Caco-2 (cell line): ENCODE measurements around the gene CENPX. TPM values are rescaled to one million over a fixed set of nuclear protein-coding genes. Genes with fewer than 3 reads are reported as not detected.

ENCODE experiments used
- Bru-seq: library from RNA; stranded (reverse); fragments of 400-500 nt; gene quantifications from one replicate; lab custom pipeline; 2021; lab: Mats Ljungman, UMichigan
- BruChase-seq, 2 experiments: library from RNA; stranded (reverse); fragments of 400-500 nt; gene quantifications; one replicate each; lab custom pipeline; 2021; lab: Mats Ljungman, UMichigan
- BruUV-seq: library from RNA; stranded (reverse); fragments of 400-500 nt; replicated peaks from 2 replicates; lab custom pipeline; 2021; lab: Mats Ljungman, UMichigan
- CTCF ChIA-PET: fragments of 300-600 bp; sonication (Branson Sonifier 250); formaldehyde crosslinking; loops from one replicate; lab custom pipeline; 2022; ENCODE audit warnings: antibody characterized with exemption; lab: Charles Lee
- POLR2A ChIA-PET: fragments of 300-600 bp; sonication (Branson Sonifier 250); formaldehyde crosslinking; loops from one replicate; lab custom pipeline; 2022; ENCODE audit warnings: antibody characterized with exemption; lab: Charles Lee
- DNase-seq, 2 experiments: peaks; one replicate each; pipeline versions ENCODE4 v3.0.0 to v3.0.0-alpha.2; 2020 to 2022
- H3K27me3 ChIP-seq: replicated peaks from 2 replicates; pipeline ENCODE4 v1.6.0; 2011; ENCODE audit warnings: low read length; ENCODE audit not compliant: control insufficient read depth, insufficient read depth
- H3K36me3 ChIP-seq: 2 replicates; pipeline ENCODE4 v1.5.1; 2011; ENCODE audit warnings: low read length; ENCODE audit not compliant: control insufficient read depth, insufficient read depth
- H3K4me1 ChIP-seq: fragments of 250-450 bp; sonication (Bioruptor Pico); 2 replicates; pipeline ENCODE4 v1.5.1; 2020; ENCODE audit warnings: mild to moderate bottlenecking
- H3K4me3 ChIP-seq: 2 replicates; pipeline ENCODE4 v1.5.1; 2011; ENCODE audit warnings: low read depth, mild to moderate bottlenecking, control low read depth, low read length
- H3K9me3 ChIP-seq: fragments of 250-450 bp; sonication (Bioruptor Pico); 2 replicates; pipeline ENCODE4 v1.5.1; 2020; ENCODE audit warnings: mild to moderate bottlenecking, moderate library complexity
- H3K27ac Mint-ChIP-seq: one replicate; pipeline ENCODE4 v1.8.0; 2022; ENCODE audit warnings: mixed read lengths; ENCODE audit not compliant: unreplicated experiment
- H3K27me3 Mint-ChIP-seq: one replicate; pipeline ENCODE4 v1.8.0; 2022; ENCODE audit warnings: mixed read lengths; ENCODE audit not compliant: insufficient read depth, unreplicated experiment
- H3K36me3 Mint-ChIP-seq: one replicate; pipeline ENCODE4 v1.8.0; 2022; ENCODE audit warnings: mild to moderate bottlenecking, mixed read lengths; ENCODE audit not compliant: insufficient read depth, unreplicated experiment
- H3K4me1 Mint-ChIP-seq: one replicate; pipeline ENCODE4 v1.8.0; 2022; ENCODE audit warnings: low read depth, mixed read lengths; ENCODE audit not compliant: unreplicated experiment
- H3K4me3 Mint-ChIP-seq: one replicate; pipeline ENCODE4 v1.8.0; 2022; ENCODE audit warnings: mild to moderate bottlenecking, moderate library complexity, mixed read lengths; ENCODE audit not compliant: unreplicated experiment
- H3K9me3 Mint-ChIP-seq: one replicate; pipeline ENCODE4 v1.8.0; 2022; ENCODE audit warnings: mixed read lengths; ENCODE audit not compliant: unreplicated experiment
- intact Hi-C: fragments of 100-400 bp; cut with micrococcal nuclease; formaldehyde crosslinking; loops from one replicate; pipeline ENCODE4 v1.10.0; 2022; ENCODE audit not compliant: unreplicated experiment
- long read RNA-seq: library from polyadenylated mRNA; stranded (forward); transcript quantifications from one replicate; pipeline ENCODE4 v2.0.0, GENCODE V29; 2022
- total RNA-seq: library from RNA; stranded (reverse); gene quantifications from 2 replicates; pipeline ENCODE4 v1.2.3, GENCODE V29; 2022
- TF ChIP-seq, protein P1 (sequence below), 2 experiments: fragments of 200-600 bp in 1 of 2; IDR thresholded peaks; 1 replicate in 1 of 2; 2 replicates in 1 of 2; pipeline versions ENCODE4 v1.5.1 to v1.8.0; 2011 to 2022; ENCODE audit warnings: antibody characterized with exemption in 1 of 2, control low read depth in 1 of 2, inconsistent platforms in 1 of 2, low read depth in 1 of 2, low read length in 1 of 2, mild to moderate bottlenecking in 1 of 2, moderate library complexity in 1 of 2; ENCODE audit not compliant: insufficient read depth in 1 of 2, severe bottlenecking in 1 of 2, unreplicated experiment in 1 of 2

CENPX gene
- 85.3 and 94.9 TPM in 2 replicates for total RNA-seq
- Bru-seq, nascent RNA = percentile 65 among the genes with signal in this experiment
- percentile 71 among the genes with signal in this experiment for BruChase-seq, experiment 1, labeled RNA remaining after a 2-hour chase
- BruChase-seq, experiment 2, labeled RNA remaining after a 6-hour chase = percentile 82 among the genes with signal in this experiment
- long read RNA-seq, transcript CENPX-208 (5 exons, 799 nt) = minor isoform, 11 of 249 reads
- long read RNA-seq, transcript CENPX-201 (4 exons, 751 nt) = major isoform, 109 of 249 reads
- long read RNA-seq, transcript CENPX-205 (4 exons, 752 nt) = minor isoform, 12 of 249 reads
- long read RNA-seq, transcript CENPX-202 (5 exons, 805 nt) = minor isoform, 49 of 249 reads
- long read RNA-seq, partial matches to known transcripts = 40 of 249 reads
- long read RNA-seq, other reads (novel, unspliced or antisense) = 11 of 249 reads

- no peak for DNase-seq
- Mint-ChIP-seq H3K27ac (peak within 1 kb of the TSS; percentile 59), H3K4me1 (peaks cover 6% of the 10 kb centered on the region), H3K9me3 (no peaks in the 10 kb centered on the region), H3K4me3 (peak within 1 kb of the TSS; percentile 83), H3K36me3 (peaks cover 64% of the 10 kb centered on the region), H3K27me3 (no peaks in the 10 kb centered on the region)
- peaks cover 15% of the 10 kb centered on the region for H3K4me1 ChIP-seq
- peak within 1 kb of the TSS; percentile 85 for H3K4me3 ChIP-seq
- no peaks in the 10 kb centered on the region for H3K27me3 ChIP-seq
- CTCF ChIA-PET = interaction anchor here (0.7 to 5.0 kb wide), 13 partner anchors 8 to 183 kb away, joined by 3 to 92 read pairs (median 6); partner anchors contain the start of genes DCXR, NOTUM and RAC3
- H3K36me3 ChIP-seq = no peaks in the 10 kb centered on the region; the same call in none of the 2 replicates
- POLR2A ChIA-PET = interaction anchor here (0.6 to 2.9 kb wide), 12 partner anchors 9 to 96 kb away, joined by 3 to 51 read pairs (median 8); partner anchors contain the start of genes DCXR, FASN, GPS1 and MAFG
- TF ChIP-seq, protein P1, sequence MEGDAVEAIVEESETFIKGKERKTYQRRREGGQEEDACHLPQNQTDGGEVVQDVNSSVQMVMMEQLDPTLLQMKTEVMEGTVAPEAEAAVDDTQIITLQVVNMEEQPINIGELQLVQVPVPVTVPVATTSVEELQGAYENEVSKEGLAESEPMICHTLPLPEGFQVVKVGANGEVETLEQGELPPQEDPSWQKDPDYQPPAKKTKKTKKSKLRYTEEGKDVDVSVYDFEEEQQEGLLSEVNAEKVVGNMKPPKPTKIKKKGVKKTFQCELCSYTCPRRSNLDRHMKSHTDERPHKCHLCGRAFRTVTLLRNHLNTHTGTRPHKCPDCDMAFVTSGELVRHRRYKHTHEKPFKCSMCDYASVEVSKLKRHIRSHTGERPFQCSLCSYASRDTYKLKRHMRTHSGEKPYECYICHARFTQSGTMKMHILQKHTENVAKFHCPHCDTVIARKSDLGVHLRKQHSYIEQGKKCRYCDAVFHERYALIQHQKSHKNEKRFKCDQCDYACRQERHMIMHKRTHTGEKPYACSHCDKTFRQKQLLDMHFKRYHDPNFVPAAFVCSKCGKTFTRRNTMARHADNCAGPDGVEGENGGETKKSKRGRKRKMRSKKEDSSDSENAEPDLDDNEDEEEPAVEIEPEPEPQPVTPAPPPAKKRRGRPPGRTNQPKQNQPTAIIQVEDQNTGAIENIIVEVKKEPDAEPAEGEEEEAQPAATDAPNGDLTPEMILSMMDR (IDR thresholded peaks at IDR 0.05; ENCODE audit: insufficient read depth in 1 of 2, low read depth in 1 of 2, low read length in 1 of 2, severe bottlenecking in 1 of 2, unreplicated experiment in 1 of 2) = no peak
- BruUV-seq = TSS peak; percentile 51
- intact Hi-C loops = loop anchor here (5.0 kb wide), 2 partner anchors 95 to 150 kb away; partner anchors contain the start of genes ARHGDIA and MAFG
- no peaks in the 10 kb centered on the region for H3K9me3 ChIP-seq
Observed at GRCh38 chr17:82022310-82022980, at the start of gene CENPX. Gene CENPX, minus strand, starts transcription at chr17:82022878. Its CDS starts 17 bp downstream, at chr17:82022861.

- H3K9me3 Mint-ChIP-seq = no peaks in the 10 kb centered on the region
- H3K9me3 ChIP-seq = no peaks in the 10 kb centered on the region
- ChIA-PET POLR2A (no interaction called here), CTCF (interaction anchor here (0.7 to 1.1 kb wide), 2 partner anchors 33 to 658 kb away, joined by 3 to 4 read pairs; partner anchors contain the start of gene DCXR)
- TF ChIP-seq, protein P1 (IDR thresholded peaks at IDR 0.05; ENCODE audit: insufficient read depth in 1 of 2, low read depth in 1 of 2, low read length in 1 of 2, severe bottlenecking in 1 of 2, unreplicated experiment in 1 of 2) = no peak
- BruUV-seq = no TSS peak
- no peaks in the 10 kb centered on the region for H3K4me1 Mint-ChIP-seq
- H3K27me3 ChIP-seq = no peaks in the 10 kb centered on the region
- no peak overlapping the region for H3K4me3 ChIP-seq
- no peaks in the 10 kb centered on the region for H3K36me3 ChIP-seq
- intact Hi-C loops = no loop called here
- H3K36me3 Mint-ChIP-seq = peaks cover 28% of the 10 kb centered on the region
- H3K4me3 Mint-ChIP-seq = no peak overlapping the region
- DNase-seq = no peak
- H3K27me3 Mint-ChIP-seq = no peaks in the 10 kb centered on the region
- H3K4me1 ChIP-seq = peaks cover 7% of the 10 kb centered on the region
- H3K27ac Mint-ChIP-seq = no peak overlapping the region
Observed at GRCh38 chr17:82070611-82071010, 47.9 kb upstream of the CENPX start.
